Progenitor cell of endocrine pancreas (in vitro differentiated cells): ENCODE measurements around the gene S1PR3. TPM values are rescaled to one million over a fixed set of nuclear protein-coding genes. Genes with fewer than 3 reads are reported as not detected.

ENCODE experiments used
- DNase-seq: peaks from one replicate; pipeline ENCODE4 v3.0.0; 2021; ENCODE audit warnings: low spot score; ENCODE audit not compliant: unreplicated experiment
- H3K27ac Mint-ChIP-seq: 2 replicates; pipeline ENCODE4 v1.8.0; 2021; ENCODE audit warnings: mild to moderate bottlenecking, moderate library complexity, mixed read lengths
- H3K27me3 Mint-ChIP-seq: 2 replicates; pipeline ENCODE4 v1.8.0; 2021; ENCODE audit warnings: mixed read lengths
- H3K36me3 Mint-ChIP-seq: 2 replicates; pipeline ENCODE4 v1.8.0; 2022; ENCODE audit warnings: mixed read lengths; ENCODE audit not compliant: insufficient read depth
- H3K4me1 Mint-ChIP-seq: 2 replicates; pipeline ENCODE4 v1.8.0; 2021; ENCODE audit warnings: low read depth, mixed read lengths
- H3K4me3 Mint-ChIP-seq: 2 replicates; pipeline ENCODE4 v1.8.0; 2021; ENCODE audit warnings: low read depth, mild to moderate bottlenecking, moderate library complexity, mixed read lengths
- H3K9me3 Mint-ChIP-seq: 2 replicates; pipeline ENCODE4 v1.8.0; 2021; ENCODE audit warnings: low read depth, mixed read lengths
- CTCF ChIP-seq: fragments of 200-600 bp; sonication (generic); IDR thresholded peaks from one replicate; pipeline ENCODE4 v1.5.0; 2021; ENCODE audit warnings: antibody characterized with exemption, mild to moderate bottlenecking; ENCODE audit not compliant: unreplicated experiment
- total RNA-seq: library from RNA; stranded (reverse); gene quantifications from 2 replicates; pipeline ENCODE4 v1.2.1, GENCODE V29; 2021

The S1PR3 gene
- total RNA-seq, 1 donor from 2014 or later: 1.6 TPM

GRCh38 chr9:88949425-88949824, 41.8 kb upstream of the S1PR3 start:
- Mint-ChIP-seq H3K9me3 (no peaks in the 10 kb centered on the region), H3K27me3 (peaks cover 70% of the 10 kb centered on the region), H3K4me1 (peaks cover 14% of the 10 kb centered on the region), H3K27ac (no peak overlapping the region), H3K4me3 (no peak overlapping the region), H3K36me3 (no peaks in the 10 kb centered on the region)
- DNase-seq: no peak
- TF ChIP-seq CTCF: no peak

GRCh38 chr9:88949961-88950340, 41.3 kb upstream of the S1PR3 start:
- no peak for TF ChIP-seq CTCF
- Mint-ChIP-seq H3K9me3 (no peaks in the 10 kb centered on the region), H3K36me3 (no peaks in the 10 kb centered on the region), H3K27me3 (peaks cover 66% of the 10 kb centered on the region), H3K4me1 (peaks cover 14% of the 10 kb centered on the region), H3K4me3 (no peak overlapping the region), H3K27ac (no peak overlapping the region)
- no peak for DNase-seq

GRCh38 chr9:88950341-88951154, 40.7 kb upstream of the S1PR3 start:
- Mint-ChIP-seq H3K9me3 (no peaks in the 10 kb centered on the region), H3K27me3 (peaks cover 64% of the 10 kb centered on the region), H3K36me3 (no peaks in the 10 kb centered on the region), H3K4me3 (no peak overlapping the region), H3K27ac (no peak overlapping the region), H3K4me1 (peaks cover 14% of the 10 kb centered on the region)
- no peak for TF ChIP-seq CTCF
- DNase-seq: no peak

GRCh38 chr9:88951155-88951542, 40.1 kb upstream of the S1PR3 start:
- no peak overlapping the region for H3K4me3 Mint-ChIP-seq
- peaks cover 14% of the 10 kb centered on the region for H3K4me1 Mint-ChIP-seq
- H3K27ac Mint-ChIP-seq: no peak overlapping the region
- no peaks in the 10 kb centered on the region for H3K36me3 Mint-ChIP-seq
- peaks cover 62% of the 10 kb centered on the region for H3K27me3 Mint-ChIP-seq
- H3K9me3 Mint-ChIP-seq: no peaks in the 10 kb centered on the region
- no peak for TF ChIP-seq CTCF
- no peak for DNase-seq

GRCh38 chr9:88952086-88952615, 39.1 kb upstream of the S1PR3 start:
- TF ChIP-seq CTCF: no peak
- H3K36me3 Mint-ChIP-seq: no peaks in the 10 kb centered on the region
- no peaks in the 10 kb centered on the region for H3K9me3 Mint-ChIP-seq
- no peak for DNase-seq
- H3K27me3 Mint-ChIP-seq: peaks cover 66% of the 10 kb centered on the region
- no peak overlapping the region for H3K4me3 Mint-ChIP-seq
- peaks cover 14% of the 10 kb centered on the region for H3K4me1 Mint-ChIP-seq
- no peak overlapping the region for H3K27ac Mint-ChIP-seq
